WTC11 (cell line): ENCODE data around the gene EXOC4. TPM values are rescaled to one million over a fixed set of nuclear protein-coding genes. Genes with fewer than 3 reads are reported as not detected.

Experiments
- ATAC-seq: fragments of 200-7000 bp; cut with Tn5 transposase; 2 replicates; pipeline ENCODE4 v1.10.0; 2021; ENCODE audit warnings: mild to moderate bottlenecking, moderate library complexity
- CTCF ChIA-PET: fragments of 300-600 bp; sonication (Branson Sonifier 250); formaldehyde crosslinking; loops from one replicate; lab custom pipeline; 2021; ENCODE audit warnings: antibody characterized with exemption; lab: Charles Lee
- POLR2A ChIA-PET: fragments of 350-600 bp; sonication (Branson Sonifier 250); formaldehyde crosslinking; loops from one replicate; lab custom pipeline; 2021; ENCODE audit warnings: antibody characterized with exemption; lab: Charles Lee
- DNase-seq: peaks from one replicate; pipeline ENCODE4 v3.0.0; 2021; ENCODE audit warnings: low spot score
- H3K27ac Mint-ChIP-seq: 2 replicates; pipeline ENCODE4 v1.8.0; 2021; ENCODE audit warnings: mixed read lengths
- H3K27me3 Mint-ChIP-seq: 2 replicates; pipeline ENCODE4 v1.8.0; 2021; ENCODE audit warnings: low read depth, mild to moderate bottlenecking, moderate library complexity, mixed read lengths
- H3K36me3 Mint-ChIP-seq: 2 replicates; pipeline ENCODE4 v1.8.0; 2021; ENCODE audit warnings: mixed read lengths
- H3K4me1 Mint-ChIP-seq: 2 replicates; pipeline ENCODE4 v1.8.0; 2022; ENCODE audit warnings: mixed read lengths
- H3K4me3 Mint-ChIP-seq: 2 replicates; pipeline ENCODE4 v1.8.0; 2021; ENCODE audit warnings: mild to moderate bottlenecking, moderate library complexity, mixed read lengths
- H3K9me3 Mint-ChIP-seq: 2 replicates; pipeline ENCODE4 v1.8.0; 2021; ENCODE audit warnings: mixed read lengths
- CDX4 ChIP-seq: fragments of 250-450 bp; sonication (Bioruptor Pico); IDR thresholded peaks from 2 replicates; pipeline ENCODE4 v1.9.0; 2021; ENCODE audit warnings: moderate library complexity, mild to moderate bottlenecking, inconsistent platforms, borderline replicate concordance
- ELF4 ChIP-seq: sonication (generic); formaldehyde crosslinking; IDR thresholded peaks from 2 replicates; pipeline ENCODE4 v1.8.1; 2022; ENCODE audit warnings: low read depth, mild to moderate bottlenecking, moderate library complexity, missing genetic modification reagents
- GRHL2 ChIP-seq: fragments of 250-450 bp; sonication (Bioruptor Pico); IDR thresholded peaks from 2 replicates; pipeline ENCODE4 v1.8.0; 2022; ENCODE audit warnings: mild to moderate bottlenecking, moderate library complexity; ENCODE audit not compliant: insufficient replicate concordance, severe bottlenecking
- HMGA2 ChIP-seq: fragments of 250-450 bp; sonication (Bioruptor Pico); IDR thresholded peaks from 2 replicates; pipeline ENCODE4 v1.4.0; 2021; ENCODE audit warnings: mild to moderate bottlenecking, moderate library complexity
- HMGXB4 ChIP-seq: sonication (generic); formaldehyde crosslinking; IDR thresholded peaks from 2 replicates; pipeline ENCODE4 v1.8.1; 2023; ENCODE audit warnings: mild to moderate bottlenecking, moderate library complexity, missing genetic modification reagents
- KAT7 ChIP-seq: sonication (generic); formaldehyde crosslinking; IDR thresholded peaks from 2 replicates; pipeline ENCODE4 v1.8.1; 2023; ENCODE audit warnings: missing genetic modification reagents, mild to moderate bottlenecking, borderline replicate concordance
- MAX ChIP-seq: sonication (generic); formaldehyde crosslinking; IDR thresholded peaks from 2 replicates; pipeline ENCODE4 v1.8.0; 2022; ENCODE audit warnings: mild to moderate bottlenecking, missing genetic modification reagents
- SMAD3 ChIP-seq: sonication (generic); formaldehyde crosslinking; IDR thresholded peaks from 2 replicates; pipeline ENCODE4 v1.8.0; 2022; ENCODE audit warnings: missing genetic modification reagents, mild to moderate bottlenecking, borderline replicate concordance
- SOX15 ChIP-seq: fragments of 250-450 bp; sonication (Bioruptor Pico); IDR thresholded peaks from 2 replicates; pipeline ENCODE4 v1.9.0; 2021; ENCODE audit warnings: mild to moderate bottlenecking
- TCF7 ChIP-seq: sonication (generic); formaldehyde crosslinking; IDR thresholded peaks from 2 replicates; pipeline ENCODE4 v1.8.0; 2022; ENCODE audit warnings: mild to moderate bottlenecking, low read depth, missing genetic modification reagents, moderate library complexity
- ZBTB43 ChIP-seq: sonication (generic); formaldehyde crosslinking; IDR thresholded peaks from 2 replicates; pipeline ENCODE4 v1.8.1; 2023; ENCODE audit warnings: mild to moderate bottlenecking, missing genetic modification reagents
- ZNF423 ChIP-seq: fragments of 250-450 bp; sonication (Bioruptor Pico); IDR thresholded peaks from 2 replicates; pipeline ENCODE4 v2.1.2; 2022; ENCODE audit warnings: mild to moderate bottlenecking, moderate library complexity
- ZNF425 ChIP-seq: fragments of 250-450 bp; sonication (Bioruptor Pico); conservative IDR thresholded peaks from 2 replicates; pipeline ENCODE4 v1.9.0; 2021; ENCODE audit warnings: mild to moderate bottlenecking
- ZNF512 ChIP-seq: sonication (generic); formaldehyde crosslinking; IDR thresholded peaks from 2 replicates; pipeline ENCODE4 v1.8.1; 2022; ENCODE audit warnings: missing genetic modification reagents, borderline replicate concordance
- ZNF532 ChIP-seq: fragments of 250-450 bp; sonication (Bioruptor Pico); IDR thresholded peaks from 2 replicates; pipeline ENCODE4 v1.9.0; 2021; ENCODE audit warnings: mild to moderate bottlenecking, borderline replicate concordance
- ZNF671 ChIP-seq: fragments of 250-450 bp; sonication (Bioruptor Pico); IDR thresholded peaks from 2 replicates; pipeline ENCODE4 v1.8.0; 2021; ENCODE audit warnings: mild to moderate bottlenecking
- total RNA-seq: library from RNA; stranded (reverse); gene quantifications from 3 replicates; pipeline ENCODE4 v1.2.3, GENCODE V29; 2021

Gene EXOC4
- total RNA-seq, 1 experiment from 2014 or later: 62.0 TPM

GRCh38 chr7:133313575-133313974, 60.7 kb downstream of the EXOC4 start:
- DNase-seq: no peak
- H3K27me3 Mint-ChIP-seq: no peaks in the 10 kb centered on the region
- H3K9me3 Mint-ChIP-seq: no peaks in the 10 kb centered on the region
- no peak overlapping the region; the same call in 1 of the 2 replicates for H3K27ac Mint-ChIP-seq
- POLR2A ChIA-PET: no interaction called here
- no peaks in the 10 kb centered on the region for H3K4me1 Mint-ChIP-seq
- TF ChIP-seq ZNF512: no peak
- TF ChIP-seq SOX15: no peak
- no peak for TF ChIP-seq HMGXB4 (CRISPR knock-in tag)
- no peak for TF ChIP-seq GRHL2
- no peak for TF ChIP-seq CDX4 (CRISPR knock-in tag)
- TF ChIP-seq KAT7 (CRISPR knock-in tag): no peak
- no peak for TF ChIP-seq ZNF423
- no peak for TF ChIP-seq ZBTB43
- TF ChIP-seq HMGA2 (CRISPR knock-in tag): no peak
- no peak for TF ChIP-seq SMAD3 (CRISPR knock-in tag)
- no peak for TF ChIP-seq MAX (CRISPR knock-in tag)
- no peak for TF ChIP-seq ELF4 (CRISPR knock-in tag)
- no peak for TF ChIP-seq ZNF425 (CRISPR knock-in tag)
- TF ChIP-seq ZNF671: no peak
- TF ChIP-seq TCF7 (CRISPR knock-in tag): no peak
- no peak for TF ChIP-seq ZNF532
- H3K36me3 Mint-ChIP-seq: no peaks in the 10 kb centered on the region
- no peak overlapping the region for H3K4me3 Mint-ChIP-seq
- ATAC-seq: no peak
- CTCF ChIA-PET: interaction anchor here (0.5 kb wide), 1 partner anchor 814 kb away, joined by 5 read pairs; no protein-coding TSS in a partner anchor
